Progenitor cell of endocrine pancreas (in vitro differentiated cells): Measurements from ENCODE around the gene RBM7. TPM values are rescaled to one million over a fixed set of nuclear protein-coding genes. Genes with fewer than 3 reads are reported as not detected.

Experiments
- DNase-seq: peaks from one replicate; pipeline ENCODE4 v3.0.0; 2021; ENCODE audit warnings: low spot score; ENCODE audit not compliant: unreplicated experiment
- H3K27ac Mint-ChIP-seq: 2 replicates; pipeline ENCODE4 v1.8.0; 2021; ENCODE audit warnings: mild to moderate bottlenecking, moderate library complexity, mixed read lengths
- H3K27me3 Mint-ChIP-seq: 2 replicates; pipeline ENCODE4 v1.8.0; 2021; ENCODE audit warnings: mixed read lengths
- H3K36me3 Mint-ChIP-seq: 2 replicates; pipeline ENCODE4 v1.8.0; 2022; ENCODE audit warnings: mixed read lengths; ENCODE audit not compliant: insufficient read depth
- H3K4me1 Mint-ChIP-seq: 2 replicates; pipeline ENCODE4 v1.8.0; 2021; ENCODE audit warnings: low read depth, mixed read lengths
- H3K4me3 Mint-ChIP-seq: 2 replicates; pipeline ENCODE4 v1.8.0; 2021; ENCODE audit warnings: low read depth, mild to moderate bottlenecking, moderate library complexity, mixed read lengths
- H3K9me3 Mint-ChIP-seq: 2 replicates; pipeline ENCODE4 v1.8.0; 2021; ENCODE audit warnings: low read depth, mixed read lengths
- CTCF ChIP-seq: fragments of 200-600 bp; sonication (generic); IDR thresholded peaks from one replicate; pipeline ENCODE4 v1.5.0; 2021; ENCODE audit warnings: antibody characterized with exemption, mild to moderate bottlenecking; ENCODE audit not compliant: unreplicated experiment
- total RNA-seq: library from RNA; stranded (reverse); gene quantifications from 2 replicates; pipeline ENCODE4 v1.2.1, GENCODE V29; 2021

Gene RBM7
- total RNA-seq, 1 donor from 2014 or later = 46.8 TPM

- no peak overlapping the region for H3K4me3 Mint-ChIP-seq
- DNase-seq = no peak
- peaks cover 1% of the 10 kb centered on the region for H3K4me1 Mint-ChIP-seq
- peaks cover 8% of the 10 kb centered on the region for H3K9me3 Mint-ChIP-seq
- no peaks in the 10 kb centered on the region for H3K36me3 Mint-ChIP-seq
- no peak overlapping the region for H3K27ac Mint-ChIP-seq
- no peak for TF ChIP-seq CTCF
- peaks cover 3% of the 10 kb centered on the region for H3K27me3 Mint-ChIP-seq
Observed at GRCh38 chr11:114386131-114386530, 14.3 kb upstream of the RBM7 start.

GRCh38 chr11:114386545-114386944 is 13.9 kb upstream of the RBM7 start:
- Mint-ChIP-seq H3K27me3 (peaks cover 3% of the 10 kb centered on the region), H3K36me3 (no peaks in the 10 kb centered on the region), H3K4me3 (no peak overlapping the region), H3K27ac (no peak overlapping the region), H3K9me3 (peaks cover 8% of the 10 kb centered on the region), H3K4me1 (peaks cover 1% of the 10 kb centered on the region)
- TF ChIP-seq CTCF = no peak
- DNase-seq = no peak

- no peaks in the 10 kb centered on the region for H3K36me3 Mint-ChIP-seq
- no peak overlapping the region for H3K4me3 Mint-ChIP-seq
- H3K27ac Mint-ChIP-seq = no peak overlapping the region
- no peak for TF ChIP-seq CTCF
- H3K4me1 Mint-ChIP-seq = peaks cover 4% of the 10 kb centered on the region
- no peaks in the 10 kb centered on the region for H3K9me3 Mint-ChIP-seq
- no peak for DNase-seq
- H3K27me3 Mint-ChIP-seq = no peaks in the 10 kb centered on the region
Observed at GRCh38 chr11:114392735-114393667, 7.5 kb upstream of the RBM7 start.

GRCh38 chr11:114395736-114396135 is 4.7 kb upstream of the RBM7 start:
- Mint-ChIP-seq H3K36me3 (no peaks in the 10 kb centered on the region), H3K27me3 (no peaks in the 10 kb centered on the region), H3K4me3 (no peak overlapping the region), H3K4me1 (peaks cover 16% of the 10 kb centered on the region), H3K27ac (no peak overlapping the region), H3K9me3 (no peaks in the 10 kb centered on the region)
- no peak for DNase-seq
- peak; percentile 19 for TF ChIP-seq CTCF

- H3K9me3 Mint-ChIP-seq = no peaks in the 10 kb centered on the region
- no peak overlapping the region for H3K4me3 Mint-ChIP-seq
- H3K4me1 Mint-ChIP-seq = peaks cover 16% of the 10 kb centered on the region
- H3K27me3 Mint-ChIP-seq = no peaks in the 10 kb centered on the region
- TF ChIP-seq CTCF = no peak
- peaks cover under 1% of the 10 kb centered on the region for H3K36me3 Mint-ChIP-seq
- no peak for DNase-seq
- no peak overlapping the region for H3K27ac Mint-ChIP-seq
Observed at GRCh38 chr11:114396916-114397315, 3.5 kb upstream of the RBM7 start.
